Measurements from ENCODE around the gene CPLANE2. TPM values are rescaled to one million over a fixed set of nuclear protein-coding genes. Genes with fewer than 3 reads are reported as not detected.
"Not testable (repeated sequence)": the region's sequence is repeated elsewhere in the genome, so short reads cannot be mapped to it uniquely, and the experiment has no call there.

CPLANE2 gene
- total RNA-seq, 4 donors from 2014 or later, result 6.6 to 45.8 (median 11.0) TPM

DNA sequence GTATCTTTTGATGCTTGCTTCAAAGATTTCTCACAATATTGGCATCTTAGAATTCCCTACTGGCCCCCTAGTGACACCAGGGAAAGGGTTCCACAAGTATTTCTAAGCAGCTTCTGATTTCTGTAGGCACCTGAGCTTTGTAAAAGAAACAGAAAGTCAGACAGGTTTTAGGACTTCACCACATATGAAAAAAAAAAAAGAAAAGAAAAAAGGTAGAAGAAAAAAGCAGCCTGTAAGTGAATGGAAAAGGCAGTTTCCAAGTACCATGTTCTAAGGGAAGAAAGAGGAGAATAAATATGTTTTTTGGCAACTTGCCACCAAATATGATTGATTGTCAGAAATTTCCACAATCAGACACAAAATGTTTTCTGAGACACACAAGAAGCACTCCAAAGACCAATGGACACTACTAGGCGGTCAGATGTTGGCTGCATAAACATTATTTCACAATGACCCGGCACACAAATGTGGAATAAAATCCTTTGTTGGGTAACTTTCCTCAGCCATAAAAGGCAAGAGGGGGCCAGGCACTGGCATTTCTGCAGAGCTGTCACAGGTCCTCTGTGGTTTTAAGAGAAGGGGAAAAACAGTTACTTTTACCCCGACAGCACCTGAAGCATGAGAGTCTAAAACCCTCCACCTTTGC is 12.7 kb upstream of the CPLANE2 start:
- peak; percentile 81 for ATAC-seq
- 0 to 33% methylated on average over 3 of the region's 3 CpGs for WGBS, 2 donors (ENCODE audit: low coverage in 1 of 2)

DNA sequence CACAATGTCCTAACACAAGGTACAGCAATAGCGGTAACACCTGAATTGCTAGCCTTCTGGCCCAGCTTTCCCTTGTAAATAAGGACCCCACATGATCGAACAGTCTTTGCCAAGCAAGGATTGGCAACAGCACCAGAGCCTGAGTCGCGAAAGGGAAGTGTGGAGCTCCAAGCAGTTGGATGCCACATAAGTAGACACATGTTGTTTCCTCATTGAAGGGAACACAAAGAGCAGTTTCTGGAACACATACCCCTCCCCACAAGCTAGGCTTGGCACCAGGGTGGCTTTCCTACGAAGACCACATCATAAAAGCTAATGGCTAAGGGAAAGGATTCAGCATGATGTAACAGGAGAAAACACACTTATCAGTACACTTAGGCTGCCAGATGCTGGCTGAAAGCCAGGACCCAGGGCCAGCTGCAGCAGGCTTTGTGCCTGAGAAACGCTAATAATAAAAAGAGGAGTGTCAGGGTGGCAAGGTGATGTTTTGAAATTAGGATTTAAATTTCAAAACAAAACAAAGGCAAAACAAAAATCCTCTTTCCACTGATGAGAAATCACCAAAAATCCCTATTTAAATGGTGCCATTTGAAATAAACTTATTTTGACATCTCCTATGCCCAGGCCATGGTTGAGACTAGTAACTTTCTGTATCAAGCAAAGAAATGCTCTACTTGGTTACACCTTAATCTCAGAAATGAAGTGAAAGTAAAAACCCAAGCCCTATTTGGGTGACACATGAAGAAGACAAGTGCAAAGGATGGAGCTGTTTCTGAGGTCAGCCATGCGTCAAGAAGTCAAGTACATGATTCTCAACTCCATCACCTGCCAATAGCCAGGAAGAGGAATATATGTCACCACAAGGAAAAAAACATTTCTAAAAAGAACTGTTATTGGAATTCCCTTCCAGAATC is 11.9 kb upstream of the CPLANE2 start:
- ATAC-seq, result peak; percentile 74
- Histone ChIP-seq H3K4me3 (no peak overlapping the region), H3K27ac (peak overlapping the region; percentile 80 to 93 (median 82)), H3K9me3 (no peaks in the 10 kb centered on the region), H3K27me3 (no peaks in the 10 kb centered on the region), H3K36me3 (peaks cover 0 to 51% of the 10 kb centered on the region in 2 donors), H3K4me1 (peaks cover 37 to 87% (median 41%) of the 10 kb centered on the region in 3 donors)
- WGBS, 2 donors (ENCODE audit: low coverage in 1 of 2), result 13 to 23% methylated on average over 6 to 7 of the region's 7 CpGs
- TF ChIP-seq POLR2AphosphoS5 (IDR thresholded peaks at IDR 0.05) (peak; percentile 93), POLR2A (IDR thresholded peaks at IDR 0.05) (no peak), EP300 (IDR thresholded peaks at IDR 0.05) (no peak)
- TF ChIP-seq, protein P1, sequence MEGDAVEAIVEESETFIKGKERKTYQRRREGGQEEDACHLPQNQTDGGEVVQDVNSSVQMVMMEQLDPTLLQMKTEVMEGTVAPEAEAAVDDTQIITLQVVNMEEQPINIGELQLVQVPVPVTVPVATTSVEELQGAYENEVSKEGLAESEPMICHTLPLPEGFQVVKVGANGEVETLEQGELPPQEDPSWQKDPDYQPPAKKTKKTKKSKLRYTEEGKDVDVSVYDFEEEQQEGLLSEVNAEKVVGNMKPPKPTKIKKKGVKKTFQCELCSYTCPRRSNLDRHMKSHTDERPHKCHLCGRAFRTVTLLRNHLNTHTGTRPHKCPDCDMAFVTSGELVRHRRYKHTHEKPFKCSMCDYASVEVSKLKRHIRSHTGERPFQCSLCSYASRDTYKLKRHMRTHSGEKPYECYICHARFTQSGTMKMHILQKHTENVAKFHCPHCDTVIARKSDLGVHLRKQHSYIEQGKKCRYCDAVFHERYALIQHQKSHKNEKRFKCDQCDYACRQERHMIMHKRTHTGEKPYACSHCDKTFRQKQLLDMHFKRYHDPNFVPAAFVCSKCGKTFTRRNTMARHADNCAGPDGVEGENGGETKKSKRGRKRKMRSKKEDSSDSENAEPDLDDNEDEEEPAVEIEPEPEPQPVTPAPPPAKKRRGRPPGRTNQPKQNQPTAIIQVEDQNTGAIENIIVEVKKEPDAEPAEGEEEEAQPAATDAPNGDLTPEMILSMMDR (IDR thresholded peaks at IDR 0.05), result no peak

More for the DNA sequence above, 12.7 kb upstream of the CPLANE2 start:
- peak; percentile 91 for TF ChIP-seq POLR2AphosphoS5 (IDR thresholded peaks at IDR 0.05)
- TF ChIP-seq EP300 (IDR thresholded peaks at IDR 0.05), result no peak
- H3K4me3 ChIP-seq, result no peak overlapping the region
- H3K4me1 ChIP-seq, result peaks cover 38 to 78% (median 41%) of the 10 kb centered on the region in 3 donors
- H3K27ac ChIP-seq, result peak overlapping the region; percentile 82 to 93 (median 85)
- no peaks in the 10 kb centered on the region for H3K9me3 ChIP-seq
- peaks cover 0 to 54% of the 10 kb centered on the region in 2 donors for H3K36me3 ChIP-seq
- H3K27me3 ChIP-seq, result no peaks in the 10 kb centered on the region

DNA sequence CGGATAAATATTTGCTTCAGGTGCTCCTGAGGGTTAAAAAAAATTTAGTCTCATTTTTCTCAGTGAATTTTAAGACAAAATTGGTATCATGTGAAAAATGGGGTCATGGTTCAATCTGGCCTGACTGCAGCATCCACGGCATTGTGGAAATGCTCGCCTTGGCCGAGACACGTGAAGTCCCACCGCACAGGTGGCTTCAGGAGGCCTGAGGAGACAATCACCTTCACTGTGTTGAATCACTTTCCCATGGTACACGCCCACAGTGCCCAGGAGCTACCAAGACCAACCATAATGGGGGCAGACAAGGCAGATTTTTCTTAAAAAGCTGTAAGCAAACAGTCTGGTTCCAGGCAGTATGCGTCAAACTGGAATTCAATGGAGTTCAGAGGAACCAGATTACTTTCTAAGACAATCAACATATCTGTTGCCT is 11.0 kb upstream of the CPLANE2 start:
- TF ChIP-seq POLR2A (IDR thresholded peaks at IDR 0.05), result no peak
- TF ChIP-seq EP300 (IDR thresholded peaks at IDR 0.05), result no peak
- no peak for TF ChIP-seq POLR2AphosphoS5 (IDR thresholded peaks at IDR 0.05)
- TF ChIP-seq, protein P1 (IDR thresholded peaks at IDR 0.05), result no peak
- H3K36me3 ChIP-seq, result peaks cover 0 to 42% of the 10 kb centered on the region in 2 donors
- no peak overlapping the region for H3K4me3 ChIP-seq
- no peaks in the 10 kb centered on the region for H3K27me3 ChIP-seq
- WGBS, 2 donors (ENCODE audit: low coverage in 1 of 2), result 90 to 91% methylated on average over 2 to 8 of the region's 8 CpGs
- H3K9me3 ChIP-seq, result no peaks in the 10 kb centered on the region
- no peak for ATAC-seq
- peak overlapping the region; percentile 80 to 93 (median 82) for H3K27ac ChIP-seq
- H3K4me1 ChIP-seq, result peaks cover 37 to 91% (median 41%) of the 10 kb centered on the region in 3 donors

DNA sequence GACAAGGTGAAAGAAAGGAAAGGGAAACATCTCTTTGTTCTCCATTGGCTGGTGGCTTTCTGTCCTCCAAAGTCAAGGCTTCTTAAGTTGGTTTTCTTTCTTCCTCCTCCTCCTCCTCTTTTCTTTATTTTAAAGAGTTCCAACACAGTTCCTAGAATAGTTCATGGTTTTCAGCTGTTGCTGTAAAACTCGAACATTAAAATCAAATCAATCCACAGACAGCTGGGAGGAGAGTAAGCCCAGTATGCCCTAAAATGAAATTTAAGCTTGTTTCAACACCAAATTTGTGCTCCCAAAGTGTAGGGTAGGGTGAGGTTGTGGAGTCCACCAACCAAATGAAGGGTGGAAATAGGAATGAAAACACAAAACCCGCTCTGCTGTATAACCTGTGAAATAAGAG is 10.5 kb upstream of the CPLANE2 start:
- Histone ChIP-seq H3K27me3 (no peaks in the 10 kb centered on the region), H3K36me3 (peaks cover 0 to 36% of the 10 kb centered on the region in 2 donors), H3K4me3 (no peak overlapping the region), H3K9me3 (no peaks in the 10 kb centered on the region), H3K27ac (peak overlapping the region; percentile 80 to 93 (median 82)), H3K4me1 (peaks cover 37 to 88% (median 41%) of the 10 kb centered on the region in 3 donors)
- TF ChIP-seq POLR2AphosphoS5 (IDR thresholded peaks at IDR 0.05), result no peak
- no peak for TF ChIP-seq EP300 (IDR thresholded peaks at IDR 0.05)
- TF ChIP-seq, protein P1 (IDR thresholded peaks at IDR 0.05), result no peak
- no peak for TF ChIP-seq POLR2A (IDR thresholded peaks at IDR 0.05)
- WGBS, 2 donors (ENCODE audit: low coverage in 1 of 2), result 50 to 61% methylated on average over 1 to 2 of the region's 2 CpGs
- no peak for ATAC-seq

DNA sequence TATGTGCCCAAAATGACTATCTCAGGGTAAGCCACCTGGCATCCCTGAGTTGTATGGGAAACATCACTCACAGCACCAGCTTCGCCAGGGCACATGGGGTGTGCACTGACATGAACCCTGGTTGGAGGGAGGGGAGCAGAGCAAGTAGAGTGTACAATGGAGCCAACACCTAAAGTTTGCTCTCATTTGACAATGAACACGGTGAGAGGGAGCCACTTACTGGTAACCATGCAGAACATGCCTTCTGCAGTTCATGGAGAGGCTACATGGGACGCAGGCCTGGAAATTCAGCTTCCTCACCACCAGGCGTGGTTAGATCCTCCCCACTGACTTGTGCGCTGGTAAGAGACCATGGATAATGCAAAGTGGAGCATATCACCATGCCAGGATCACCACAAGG is 10.0 kb upstream of the CPLANE2 start:
- TF ChIP-seq POLR2AphosphoS5 (IDR thresholded peaks at IDR 0.05) (no peak), EP300 (IDR thresholded peaks at IDR 0.05) (no peak), POLR2A (IDR thresholded peaks at IDR 0.05) (no peak)
- TF ChIP-seq, protein P1 (IDR thresholded peaks at IDR 0.05), result no peak
- Histone ChIP-seq H3K9me3 (no peaks in the 10 kb centered on the region), H3K27me3 (no peaks in the 10 kb centered on the region), H3K4me1 (peaks cover 37 to 83% (median 41%) of the 10 kb centered on the region in 3 donors), H3K36me3 (peaks cover 0 to 32% of the 10 kb centered on the region in 2 donors), H3K27ac (peak overlapping the region; percentile 80 to 93 (median 82)), H3K4me3 (no peak overlapping the region)
- ATAC-seq, result no peak
- WGBS, 2 donors (ENCODE audit: low coverage in 1 of 2), result 58 to 69% methylated on average over 2 of the region's 5 CpGs

DNA sequence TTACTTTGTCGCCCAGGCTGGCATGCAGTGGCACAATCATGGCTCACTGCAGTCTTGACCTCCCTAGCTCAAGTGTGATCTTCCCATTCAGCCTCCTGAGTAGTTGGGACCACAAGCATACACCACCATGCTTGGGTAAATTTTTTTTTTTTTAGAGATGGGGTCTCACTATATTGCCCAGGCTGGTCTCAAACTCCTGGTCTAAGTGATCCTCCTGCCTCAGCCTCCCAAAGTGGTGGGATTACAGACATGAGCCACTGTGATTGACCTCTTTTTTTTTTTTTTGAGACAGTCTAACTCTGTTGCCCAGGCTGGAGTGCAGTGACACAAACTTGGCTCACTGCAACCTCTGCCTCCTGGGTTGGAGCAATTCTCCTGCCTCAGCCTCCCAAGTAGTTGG is 9.3 kb upstream of the CPLANE2 start:
- not testable (repeated sequence) for ATAC-seq, H3K4me3 ChIP-seq, H3K27me3 ChIP-seq, H3K9me3 ChIP-seq
- WGBS, 2 donors (ENCODE audit: low coverage in 1 of 2), result 100% methylated on average over 1 of the region's 1 CpG
- Histone ChIP-seq H3K36me3 (peaks cover 0 to 24% of the 10 kb centered on the region in 2 donors), H3K27ac (peak overlapping the region in 3 of 4 donors; percentile 80 to 83 (median 82)), H3K4me1 (peaks cover 35 to 76% (median 40%) of the 10 kb centered on the region in 3 donors)

Measured in gastroesophageal sphincter (tissue), 4 donors.